ENCODE measurements around the gene HYAL3.

The HYAL3 gene, protein sequence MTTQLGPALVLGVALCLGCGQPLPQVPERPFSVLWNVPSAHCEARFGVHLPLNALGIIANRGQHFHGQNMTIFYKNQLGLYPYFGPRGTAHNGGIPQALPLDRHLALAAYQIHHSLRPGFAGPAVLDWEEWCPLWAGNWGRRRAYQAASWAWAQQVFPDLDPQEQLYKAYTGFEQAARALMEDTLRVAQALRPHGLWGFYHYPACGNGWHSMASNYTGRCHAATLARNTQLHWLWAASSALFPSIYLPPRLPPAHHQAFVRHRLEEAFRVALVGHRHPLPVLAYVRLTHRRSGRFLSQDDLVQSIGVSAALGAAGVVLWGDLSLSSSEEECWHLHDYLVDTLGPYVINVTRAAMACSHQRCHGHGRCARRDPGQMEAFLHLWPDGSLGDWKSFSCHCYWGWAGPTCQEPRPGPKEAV

DNA sequence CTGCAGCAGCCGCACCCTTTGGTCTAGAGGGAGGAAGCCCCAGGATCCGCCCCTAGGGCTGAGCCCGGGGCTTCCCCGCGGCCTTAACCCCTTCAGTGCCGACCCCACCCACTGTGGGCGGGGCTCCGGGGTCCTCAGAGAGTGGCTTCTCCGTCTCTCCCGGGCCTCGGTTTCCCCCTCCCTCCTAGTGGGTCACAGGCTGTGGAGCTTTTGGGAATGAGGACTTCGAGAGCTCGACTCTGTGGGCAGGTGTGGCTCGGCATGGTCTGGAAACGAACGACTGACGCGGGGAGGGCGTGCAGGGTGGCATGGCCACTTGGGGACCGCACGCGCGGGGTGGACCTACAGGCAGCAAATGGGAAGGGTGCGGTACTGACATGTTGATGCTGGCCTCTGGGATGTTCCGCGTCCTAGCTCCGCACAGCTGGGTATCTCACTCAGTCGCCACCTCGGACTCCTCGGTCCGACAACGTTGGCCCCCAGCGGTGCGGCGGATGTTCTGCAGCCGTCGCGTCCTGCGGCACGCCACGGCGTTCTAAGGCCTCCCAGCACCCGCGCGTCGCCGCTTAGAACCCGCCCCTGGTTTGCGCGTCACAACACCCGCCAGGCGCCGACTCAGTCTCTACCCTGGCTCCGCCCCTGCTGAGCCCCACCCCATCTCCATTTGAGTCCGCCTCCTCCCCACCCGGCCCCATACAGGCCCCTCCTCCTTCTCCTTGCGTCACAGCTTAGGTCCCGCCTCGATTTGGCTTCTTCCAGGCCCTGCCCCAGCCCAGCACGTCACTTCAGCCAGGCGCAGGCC, at the start of gene HYAL3, which contains the start of gene NAA80:
HYAL3 (minus strand) TSS at position 570 of the 802 bp plus-strand sequence. CDS start 3,803 bp downstream, outside the sequence.
NAA80 (minus strand) TSS at position 570 of the 802 bp plus-strand sequence. CDS start 1,942 bp downstream, outside the sequence.
- peak; percentile 100 for DNase-seq

DNA sequence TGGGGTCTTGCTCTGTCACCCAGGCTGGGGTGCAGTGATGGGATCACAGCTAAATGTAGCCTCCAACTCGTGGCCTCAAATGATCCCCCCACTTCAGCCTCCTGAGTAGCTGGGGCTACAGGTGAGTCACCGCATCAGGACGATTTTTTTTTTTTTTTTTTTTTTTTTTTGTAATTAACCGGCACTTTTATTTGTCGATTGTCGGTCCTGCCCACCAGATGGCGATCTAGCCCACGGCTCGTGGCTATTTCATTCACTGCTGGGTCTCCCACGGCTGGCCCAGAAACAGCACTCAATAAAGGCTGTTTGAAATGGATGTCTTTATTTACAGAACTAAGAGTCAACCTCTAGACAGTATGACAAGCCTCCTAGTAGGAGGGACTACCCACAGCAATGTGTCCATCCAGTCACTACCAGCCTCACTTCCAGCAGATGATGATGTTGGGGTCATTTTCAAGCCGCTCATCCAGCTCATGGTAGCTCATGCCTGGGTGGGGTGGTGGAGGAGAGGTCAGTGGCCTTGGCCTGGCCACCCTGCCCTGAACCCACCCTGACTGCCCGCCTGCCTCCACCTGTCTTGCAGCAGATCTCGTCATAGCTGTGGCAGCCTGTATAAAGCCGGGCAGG, 48.1 kb upstream of the HYAL3 start:
- peak; percentile 81 for DNase-seq

DNA sequence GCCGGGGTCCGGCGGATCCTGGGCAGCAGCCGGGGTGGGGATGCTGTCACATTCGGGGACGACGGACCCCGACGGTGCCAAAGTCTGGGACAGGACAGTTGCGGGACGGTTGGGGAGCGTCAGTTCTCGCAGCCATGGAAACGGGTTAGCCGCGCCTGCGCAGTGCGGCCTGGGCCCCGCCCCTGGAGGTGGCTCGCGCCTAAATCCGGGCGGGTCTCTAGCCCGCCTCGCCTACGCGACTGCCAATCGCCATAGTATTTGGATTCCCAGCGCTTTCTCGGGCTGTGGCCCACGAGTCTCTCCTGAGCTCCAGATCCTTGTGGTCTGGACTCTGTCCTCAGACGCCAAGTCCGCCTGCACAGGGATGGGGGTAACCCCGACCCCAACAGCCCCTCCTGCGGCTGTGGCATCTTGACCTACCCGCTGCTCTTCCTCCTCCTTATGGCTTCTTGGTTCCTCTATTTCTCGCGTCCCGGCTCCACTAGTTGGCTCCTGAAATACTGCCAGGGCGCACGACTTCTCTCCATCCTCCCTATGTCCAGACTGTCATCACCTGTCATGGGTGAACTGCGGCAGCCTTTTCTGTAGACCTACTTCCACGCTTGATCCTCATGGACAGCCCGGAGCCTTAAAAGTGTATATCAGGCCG, 46.5 kb upstream of the HYAL3 start, which contains the start of gene ZMYND10:
ZMYND10 (minus strand) TSS at position 147 of the 649 bp plus-strand sequence. CDS start 153 bp downstream, outside the sequence.
- DNase-seq = peak; percentile 87

DNA sequence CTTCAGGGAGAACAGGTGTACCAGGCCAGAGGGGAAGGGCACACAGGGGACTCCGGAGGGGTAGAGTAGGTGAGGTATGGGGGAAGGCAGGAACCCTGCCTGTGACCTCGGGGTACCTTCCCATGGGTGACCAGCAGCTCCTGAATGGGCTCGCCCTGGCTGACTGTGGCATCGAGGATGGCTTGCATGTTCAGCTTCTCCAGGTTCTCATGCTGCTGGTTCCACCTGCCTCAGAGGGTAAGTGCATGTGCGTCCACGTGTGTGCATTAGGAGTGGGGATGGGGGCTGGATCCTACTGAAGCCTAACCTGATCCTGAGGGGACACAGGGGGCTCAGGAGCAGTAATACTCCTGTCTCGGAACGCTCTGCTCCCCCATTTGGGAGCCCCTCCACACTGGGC, 45.8 kb upstream of the HYAL3 start:
- DNase-seq = no peak

DNA sequence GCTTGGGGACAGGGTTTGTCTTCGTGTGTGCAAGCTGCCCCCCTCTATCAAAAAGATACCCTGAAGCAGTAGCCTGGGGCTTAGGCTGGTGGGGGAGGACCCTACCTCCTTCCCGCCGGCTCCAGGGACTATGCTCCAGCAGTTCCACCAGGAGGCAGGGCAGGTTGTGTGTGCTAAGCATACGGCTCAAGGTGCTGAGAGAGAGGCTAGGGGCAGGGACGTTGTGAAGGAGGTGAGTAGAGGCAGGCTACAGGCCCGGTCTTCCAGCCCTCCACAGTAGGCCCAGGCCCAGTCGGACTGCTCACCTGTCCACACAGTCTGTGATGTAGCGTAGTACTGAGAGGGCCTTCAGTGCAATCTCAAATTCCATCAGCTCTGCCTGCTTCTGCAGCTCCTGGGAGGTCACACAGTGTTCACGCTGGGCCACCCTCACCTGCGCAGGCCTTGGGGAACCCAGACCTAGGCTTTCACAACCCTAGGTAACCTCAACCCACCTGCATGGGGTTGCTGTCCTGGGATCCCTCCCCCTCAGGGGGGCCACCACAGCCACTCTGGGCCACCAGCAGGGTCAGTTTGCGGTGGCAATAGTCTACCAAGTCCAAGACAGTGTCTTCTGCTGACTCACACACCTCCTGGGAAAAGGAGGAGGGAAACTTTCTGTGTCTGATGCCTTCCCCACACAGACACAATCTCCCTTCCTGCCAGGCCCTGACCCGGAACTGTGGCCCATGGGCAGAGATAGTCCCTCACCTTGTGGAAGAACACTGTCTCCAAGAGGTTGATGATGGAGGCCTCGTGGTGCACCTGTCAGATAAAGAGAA, 43.8 kb upstream of the HYAL3 start:
- DNase-seq = no peak

DNA sequence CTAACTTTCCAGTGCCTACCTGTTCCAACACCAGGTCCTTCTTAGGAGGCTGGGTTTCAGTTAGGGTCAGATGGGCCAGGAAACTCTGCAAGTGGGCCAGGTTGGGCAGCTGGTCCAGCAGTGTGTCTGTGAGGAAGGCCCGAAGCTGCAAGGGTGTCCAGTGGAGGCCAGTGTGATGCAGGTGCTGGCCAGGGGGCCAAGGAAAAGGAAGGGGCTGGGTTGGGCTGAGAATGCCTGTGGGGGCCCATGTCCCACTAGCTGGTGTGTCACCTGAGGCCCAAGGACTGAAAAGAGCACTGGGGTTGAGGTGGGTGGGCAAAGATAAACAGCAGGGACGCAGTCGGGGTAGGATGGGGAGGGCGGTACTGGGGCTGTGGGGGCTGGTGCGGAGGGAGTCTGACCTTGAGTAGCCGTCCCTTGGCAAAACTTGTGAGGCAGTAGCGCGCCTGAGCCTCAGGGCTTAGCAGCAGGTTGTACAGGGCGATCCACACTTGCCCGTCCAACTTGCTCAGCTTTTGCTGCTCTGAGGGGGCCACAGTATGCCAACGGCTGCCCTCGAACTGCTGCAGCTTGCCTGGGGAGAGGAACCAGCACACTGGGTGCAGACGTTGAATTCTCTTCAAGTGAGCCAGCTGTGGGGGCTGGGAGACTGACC, 42.9 kb upstream of the HYAL3 start:
- no peak for DNase-seq

DNA sequence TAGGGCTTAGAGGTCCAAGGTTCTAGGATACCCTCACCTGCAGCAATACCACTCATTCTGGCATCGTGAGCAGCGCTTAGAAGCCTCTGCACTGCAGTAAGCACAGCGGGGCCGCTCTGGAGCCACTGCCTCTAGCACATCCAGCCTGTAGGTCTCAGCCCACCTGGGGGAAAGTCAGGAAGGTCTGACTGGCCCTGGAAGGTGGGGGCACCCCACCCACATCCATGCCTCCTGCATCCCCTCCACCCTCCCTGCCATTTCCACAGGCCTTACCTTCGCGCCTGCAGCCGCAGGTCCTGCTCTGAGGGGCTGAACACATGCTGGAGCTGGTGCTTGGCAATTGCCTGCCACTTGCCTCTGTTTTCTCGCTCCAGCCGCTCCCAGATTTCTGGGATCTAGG, 42.3 kb upstream of the HYAL3 start:
- DNase-seq = peak; percentile 26

DNA sequence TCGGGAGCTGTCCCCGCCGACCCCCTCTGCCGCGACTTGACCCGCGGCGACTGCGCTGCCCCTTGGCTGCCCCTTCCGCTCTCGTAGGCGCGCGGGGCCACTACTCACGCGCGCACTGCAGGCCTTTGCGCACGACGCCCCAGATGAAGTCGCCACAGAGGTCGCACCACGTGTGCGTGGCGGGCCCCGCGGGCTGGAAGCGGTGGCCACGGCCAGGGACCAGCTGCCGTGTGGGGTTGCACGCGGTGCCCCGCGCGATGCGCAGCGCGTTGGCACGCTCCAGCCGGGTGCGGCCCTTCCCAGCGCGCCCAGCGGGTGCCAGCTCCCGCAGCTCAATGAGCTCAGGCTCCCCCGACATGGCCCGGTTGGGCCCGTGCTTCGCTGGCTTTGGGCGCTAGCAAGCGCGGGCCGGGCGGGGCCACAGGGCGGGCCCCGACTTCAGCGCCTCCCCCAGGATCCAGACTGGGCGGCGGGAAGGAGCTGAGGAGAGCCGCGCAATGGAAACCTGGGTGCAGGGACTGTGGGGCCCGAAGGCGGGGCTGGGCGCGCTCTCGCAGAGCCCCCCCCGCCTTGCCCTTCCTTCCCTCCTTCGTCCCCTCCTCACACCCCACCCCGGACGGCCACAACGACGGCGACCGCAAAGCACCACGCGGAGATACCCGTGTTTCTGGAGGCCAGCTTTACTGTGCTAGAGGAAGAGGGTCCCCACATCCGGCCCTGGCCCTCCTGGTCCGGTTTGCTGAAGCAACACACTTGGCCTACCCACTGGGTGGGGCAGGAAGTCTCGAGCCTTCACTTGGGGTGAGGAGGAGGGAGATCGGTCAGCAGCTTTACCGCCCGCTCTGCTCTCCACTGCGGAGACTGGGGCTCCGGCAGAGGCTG, 41.5 kb upstream of the HYAL3 start, which contains the start of gene RASSF1:
RASSF1 (minus strand) TSS at position 389 of the 882 bp plus-strand sequence; CDS start at position 358, 31 bp downstream.
- DNase-seq = peak; percentile 89

DNA sequence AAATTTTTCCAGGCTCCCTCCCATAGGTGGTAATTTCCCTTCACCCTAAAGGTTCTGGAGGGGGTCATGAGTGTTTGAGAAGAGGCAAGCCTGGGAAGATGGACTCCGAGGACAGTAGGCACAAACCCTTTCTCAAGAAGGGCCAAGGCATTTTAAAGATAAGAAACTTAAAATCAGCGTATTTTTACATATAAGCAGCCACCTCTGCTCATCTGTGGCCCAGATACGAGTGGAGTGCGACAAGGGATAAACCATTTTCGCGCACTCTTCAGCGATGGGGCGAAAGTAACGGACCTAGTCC, 40.9 kb upstream of the HYAL3 start:
- no peak for DNase-seq

DNA sequence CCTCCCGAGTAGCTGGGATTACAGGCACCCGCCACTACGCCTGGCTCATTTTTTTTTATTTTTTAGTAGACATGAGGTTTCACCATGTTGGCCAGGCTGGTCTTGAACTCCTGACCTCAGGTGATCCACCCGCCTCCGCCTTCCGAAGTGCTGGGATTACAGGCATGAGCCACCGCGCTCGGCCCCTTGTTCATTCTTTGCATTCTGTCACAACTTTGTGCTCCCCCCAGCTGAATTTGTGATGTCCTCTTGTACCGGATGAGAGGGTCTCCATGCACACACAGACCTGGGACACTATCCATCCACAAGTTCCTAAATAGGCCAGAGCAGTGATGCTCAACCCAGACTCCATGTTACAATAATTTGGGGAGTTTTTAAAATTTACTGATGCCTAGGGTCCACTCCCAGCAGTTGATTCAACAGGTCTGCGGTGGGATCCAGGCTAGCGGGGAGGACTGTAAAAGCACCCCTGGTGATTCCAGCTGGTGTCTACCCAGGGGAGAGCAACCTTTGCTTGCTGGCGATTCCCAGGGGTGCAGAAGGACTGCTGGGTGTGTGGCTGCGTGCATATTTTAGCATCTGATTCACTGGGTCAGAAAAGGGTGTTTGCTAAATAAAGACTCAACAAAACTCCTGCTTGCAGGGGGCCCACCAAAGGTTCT, 40.4 kb upstream of the HYAL3 start:
- no peak for DNase-seq

DNA sequence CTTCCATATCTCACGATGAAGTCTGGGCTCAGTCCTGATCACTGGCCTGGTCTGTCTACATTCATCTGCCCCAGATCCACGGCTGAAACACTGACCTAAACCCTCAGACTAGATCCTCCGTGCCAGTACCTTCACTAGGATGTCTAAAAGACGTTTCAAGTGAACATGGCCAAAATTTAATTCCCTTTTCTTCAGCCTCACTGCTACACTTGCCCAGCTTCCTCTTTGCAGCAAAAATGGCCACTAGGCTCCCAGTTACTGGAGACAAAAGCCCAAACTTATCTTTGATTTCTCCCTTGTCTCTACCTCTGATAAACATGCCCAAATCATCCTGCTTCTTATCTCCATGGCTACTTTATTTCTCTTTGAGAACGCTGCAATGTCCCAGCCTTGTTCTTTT, 39.8 kb upstream of the HYAL3 start:
- no peak for DNase-seq

DNA sequence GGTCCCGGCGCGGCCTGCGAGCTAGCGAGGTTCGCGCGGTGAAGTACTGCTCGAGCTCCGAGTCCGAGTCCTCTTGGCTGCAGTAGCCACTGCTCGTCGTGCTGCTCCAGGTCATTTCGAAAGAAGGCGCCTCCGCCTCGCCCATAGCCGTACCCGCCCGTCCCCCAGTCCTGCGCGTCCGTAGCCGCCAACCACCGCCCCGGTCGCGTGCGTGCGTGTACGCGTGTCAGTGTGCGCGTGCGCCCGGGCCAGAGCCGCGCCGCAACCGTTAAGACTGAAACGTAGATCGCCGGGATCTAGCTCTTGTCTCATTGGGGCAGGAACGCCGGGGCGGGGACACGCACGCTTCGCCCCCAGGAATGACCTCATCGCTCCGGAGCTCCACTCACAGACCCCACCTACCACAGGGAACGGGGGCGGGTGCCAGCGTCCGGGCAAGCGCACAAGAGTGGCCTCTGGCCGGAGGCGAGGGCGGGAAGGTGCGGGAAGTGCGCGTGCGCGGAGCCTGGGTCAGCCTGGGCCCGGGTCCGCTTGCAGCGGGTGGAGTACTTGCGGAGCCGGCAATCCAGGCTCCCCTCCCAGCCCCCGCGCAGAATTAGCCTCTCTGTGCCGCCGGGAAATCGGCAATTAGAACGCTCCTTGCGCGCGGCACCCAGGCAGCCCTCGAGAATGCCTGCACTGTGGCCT, 38.1 kb upstream of the HYAL3 start:
- peak; percentile 99 for DNase-seq

DNA sequence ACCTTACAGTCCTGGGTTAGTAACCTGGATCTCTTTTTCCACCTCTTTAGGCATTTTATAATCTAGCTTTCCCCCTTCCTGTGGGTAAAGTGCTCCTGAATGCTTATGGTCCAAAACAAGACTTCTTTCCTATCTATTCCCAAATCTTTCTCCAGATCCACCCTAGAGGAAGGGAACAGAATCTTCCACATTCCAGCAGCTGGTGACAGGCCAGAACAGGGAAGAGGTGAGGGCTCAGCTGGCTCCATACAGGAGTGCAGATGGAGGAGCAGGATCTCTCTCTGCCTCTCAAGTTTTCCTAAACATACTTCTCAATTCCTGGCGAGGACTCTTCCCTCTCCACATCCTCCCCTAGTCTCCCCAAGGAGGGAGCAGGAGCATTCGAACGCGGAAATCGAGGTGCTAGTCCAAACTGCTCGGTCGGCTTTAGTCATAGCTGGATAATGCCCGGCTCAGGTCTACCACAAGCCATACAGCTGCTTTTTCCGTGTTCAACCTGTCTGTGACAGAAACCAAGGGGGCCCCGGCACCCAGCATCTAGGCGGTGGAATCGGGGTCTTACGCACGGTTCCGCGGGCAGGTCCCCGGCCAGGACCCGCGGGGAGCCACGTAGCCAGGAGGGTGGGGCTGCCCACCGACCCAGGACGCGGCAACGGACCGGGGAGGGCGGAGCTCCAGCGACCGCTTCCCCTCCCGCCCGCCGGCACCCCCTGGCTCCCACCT, 37.4 kb upstream of the HYAL3 start:
- no peak for DNase-seq

DNA sequence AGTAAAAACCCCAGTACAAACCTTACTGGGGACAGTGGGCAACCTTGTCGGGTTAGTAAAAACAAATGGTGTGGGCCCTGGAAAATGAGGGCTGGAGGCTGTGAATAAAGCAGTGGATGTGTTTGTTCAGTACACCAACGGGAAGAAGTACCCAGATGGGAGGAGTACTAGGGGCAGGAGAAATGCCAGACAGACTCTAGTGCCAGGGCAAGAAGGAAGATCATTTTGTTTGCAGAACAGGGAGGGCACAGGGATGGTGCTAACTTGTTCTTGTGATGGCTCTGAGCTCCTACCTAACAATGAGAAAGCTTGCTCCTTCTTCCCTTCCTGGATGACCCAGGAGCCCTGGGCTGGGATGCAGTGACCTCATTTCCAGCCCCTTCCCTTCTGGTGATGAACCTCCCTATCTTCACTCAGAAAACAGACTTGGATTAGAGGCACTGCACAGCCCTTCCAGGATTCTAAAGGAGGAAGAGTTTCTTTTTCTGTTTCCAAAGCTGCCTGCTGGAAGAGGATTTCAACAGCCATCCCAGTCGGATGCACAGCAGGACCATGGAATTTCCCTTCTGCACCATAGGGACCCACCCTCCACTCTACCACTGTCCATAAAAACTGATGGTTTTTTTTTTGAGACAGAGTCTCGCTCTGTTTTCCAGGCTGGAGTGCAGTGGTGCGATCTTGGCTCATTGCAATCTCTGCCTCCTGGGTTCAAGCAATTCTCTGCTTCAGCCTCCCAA, 35.3 kb upstream of the HYAL3 start:
- no peak for DNase-seq

DNA sequence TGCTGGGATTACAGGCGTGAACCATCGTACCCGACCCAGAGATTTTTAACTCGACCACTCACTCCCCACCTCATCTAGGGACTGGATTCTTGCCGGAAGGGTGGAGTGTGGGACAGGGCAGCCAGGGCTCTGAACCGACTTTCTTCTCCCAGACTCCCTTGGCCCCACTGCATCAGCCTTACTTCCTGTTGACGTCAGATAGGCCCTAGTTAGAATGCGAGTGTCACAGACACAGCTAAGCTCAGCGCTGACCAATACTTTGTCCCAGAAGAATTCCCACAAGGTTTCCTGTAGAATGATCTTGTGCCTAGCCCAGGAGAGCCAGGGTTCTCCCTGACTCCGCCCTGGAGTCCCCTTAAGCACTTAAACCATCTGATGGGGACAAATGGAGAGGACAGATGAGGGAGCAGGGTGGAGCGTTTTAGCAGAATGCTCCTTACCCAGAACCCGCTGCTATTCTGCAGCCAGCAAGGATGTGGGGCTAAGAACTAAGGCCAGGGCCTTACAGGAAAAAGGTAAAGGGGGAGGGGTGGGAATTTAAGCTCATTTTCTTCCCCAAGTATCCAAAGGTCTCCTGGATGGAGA, 34.6 kb upstream of the HYAL3 start:
- no peak for DNase-seq

DNA sequence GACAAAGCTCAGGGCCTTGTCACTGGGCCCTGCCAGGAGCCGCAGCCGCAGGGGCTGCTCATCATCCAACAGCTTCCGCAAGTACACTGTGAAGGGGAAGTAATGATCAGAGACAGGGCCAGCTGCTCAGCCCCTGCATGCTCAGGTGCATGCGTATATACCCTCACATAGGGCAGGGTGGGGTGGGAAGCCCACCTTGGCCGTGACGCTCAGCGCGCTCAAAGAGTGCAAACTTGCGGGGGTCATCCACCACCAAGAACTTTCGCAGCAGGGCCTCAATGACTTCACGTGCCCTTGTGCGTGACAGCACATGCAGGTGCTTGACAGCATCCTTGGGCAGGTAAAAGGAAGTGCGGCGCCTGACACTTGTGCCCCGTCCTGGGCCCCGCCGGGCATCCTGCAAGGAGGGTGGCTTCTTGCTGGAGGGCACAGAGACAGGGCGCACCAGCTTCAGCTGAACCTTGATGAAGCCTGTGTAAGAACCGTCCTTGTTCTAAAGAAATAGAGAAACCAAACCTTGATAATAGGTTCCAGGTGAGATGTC, 32.2 kb upstream of the HYAL3 start:
- no peak for DNase-seq

DNA sequence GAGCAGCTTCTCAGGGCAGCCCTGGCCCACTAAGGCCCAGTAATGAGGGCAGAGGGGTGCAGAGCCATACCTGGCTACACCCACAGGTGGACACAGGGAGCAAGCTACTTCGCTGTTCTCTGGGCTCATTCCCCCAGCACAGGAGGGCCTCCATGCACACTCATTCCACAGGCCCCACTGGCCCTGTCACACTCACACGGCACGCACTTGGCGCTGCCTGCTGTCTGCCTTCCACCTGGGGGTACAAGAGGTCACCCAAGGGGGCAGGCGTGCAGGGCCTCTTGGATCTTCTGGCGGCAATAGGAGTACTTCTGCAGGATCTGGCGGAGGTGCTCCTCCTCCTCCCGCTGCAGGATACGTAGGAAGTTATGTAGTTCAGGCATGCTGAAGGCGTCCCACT, 31.1 kb upstream of the HYAL3 start:
- no peak for DNase-seq
